Stimulated activated CD4-positive, alpha-beta T cell treated with anti-CD3 and anti-CD28 coated beads, TNF-alpha, amount 100 ng/mL, for 1 hour (primary cell): Measurements from ENCODE around the gene CEACAM16.

Source experiments
- DNase-seq, 3 donors: peaks; one replicate each; pipeline ENCODE4 v3.0.0-alpha.2; 2020; ENCODE audit warnings: low read depth in 3 of 3, low spot score in 1 of 3

Gene CEACAM16

DNA sequence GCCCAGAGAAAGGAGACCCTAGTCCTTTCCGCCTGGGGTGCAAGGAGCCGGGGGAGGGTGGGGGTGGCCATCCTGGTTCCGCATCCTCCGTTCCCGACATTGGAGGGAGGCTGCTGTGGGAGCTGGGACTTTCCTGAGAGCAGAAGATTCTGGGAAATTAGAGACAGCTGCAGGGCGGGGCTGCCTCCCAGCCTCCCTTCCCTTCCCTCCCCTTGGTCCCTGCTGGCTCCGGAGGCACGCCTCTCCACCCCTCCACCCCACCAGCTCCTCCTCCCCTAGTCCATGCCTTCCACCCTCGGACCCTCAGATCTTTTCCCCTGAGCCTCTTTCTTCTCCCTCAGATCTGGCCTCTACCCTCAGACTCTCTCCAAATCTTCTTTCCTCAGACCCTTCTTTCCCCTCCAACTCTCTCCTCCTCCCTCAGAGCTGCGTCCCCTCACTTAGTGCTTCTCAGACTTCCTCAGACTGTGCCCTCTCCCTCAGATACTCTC, 46.4 kb downstream of the CEACAM16 start:
- no peak for DNase-seq

DNA sequence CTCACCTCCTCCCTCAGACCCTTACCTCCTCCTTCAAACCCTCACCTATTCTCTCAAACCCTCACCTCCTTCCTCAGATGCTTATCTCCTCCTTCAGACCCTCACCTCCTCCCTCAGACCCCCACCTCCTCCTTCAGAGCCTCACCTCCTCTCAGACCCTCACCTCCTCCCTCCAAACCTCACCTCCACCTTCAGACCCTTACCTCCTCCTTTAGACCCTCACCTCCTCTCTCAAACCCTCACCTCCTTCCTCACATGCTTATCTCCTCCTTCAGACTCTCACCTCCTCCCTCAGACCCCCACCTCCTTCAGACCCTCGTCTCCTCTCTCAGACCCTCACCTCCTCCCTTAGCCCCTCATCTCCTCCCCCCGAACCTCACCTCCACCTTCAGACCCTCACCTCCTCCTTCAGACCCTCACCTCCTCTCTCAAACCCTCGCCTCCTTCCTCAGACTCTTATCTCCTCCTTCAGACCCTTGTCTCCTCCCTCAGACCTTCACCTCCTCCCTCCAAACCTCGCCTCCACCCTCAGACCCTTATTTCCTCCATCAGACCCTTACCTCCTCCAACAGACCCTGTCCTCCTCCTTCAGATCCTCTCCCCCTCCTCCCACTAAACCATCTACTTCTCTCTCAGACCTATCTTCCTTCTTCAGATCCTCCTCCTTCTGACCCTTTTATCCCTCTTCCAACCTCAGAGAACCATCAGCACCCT, 47.1 kb downstream of the CEACAM16 start:
- no peak for DNase-seq

DNA sequence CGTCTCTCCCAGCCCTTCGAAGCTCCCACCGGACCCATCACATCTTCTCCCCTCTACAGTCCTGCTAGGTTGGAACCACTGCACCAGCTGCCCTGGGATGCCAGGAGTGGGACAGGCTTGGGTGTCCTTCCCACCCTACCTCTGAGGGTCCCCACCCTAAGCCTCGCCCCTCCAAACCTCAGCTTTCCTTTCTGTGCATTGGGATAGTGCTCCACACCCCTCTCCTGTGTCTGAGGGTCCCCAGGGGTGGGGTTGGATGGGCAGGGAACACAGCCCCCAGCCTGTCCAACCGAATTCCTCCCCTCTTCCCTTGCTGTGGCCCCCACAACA, 47.6 kb downstream of the CEACAM16 start:
- no peak for DNase-seq

DNA sequence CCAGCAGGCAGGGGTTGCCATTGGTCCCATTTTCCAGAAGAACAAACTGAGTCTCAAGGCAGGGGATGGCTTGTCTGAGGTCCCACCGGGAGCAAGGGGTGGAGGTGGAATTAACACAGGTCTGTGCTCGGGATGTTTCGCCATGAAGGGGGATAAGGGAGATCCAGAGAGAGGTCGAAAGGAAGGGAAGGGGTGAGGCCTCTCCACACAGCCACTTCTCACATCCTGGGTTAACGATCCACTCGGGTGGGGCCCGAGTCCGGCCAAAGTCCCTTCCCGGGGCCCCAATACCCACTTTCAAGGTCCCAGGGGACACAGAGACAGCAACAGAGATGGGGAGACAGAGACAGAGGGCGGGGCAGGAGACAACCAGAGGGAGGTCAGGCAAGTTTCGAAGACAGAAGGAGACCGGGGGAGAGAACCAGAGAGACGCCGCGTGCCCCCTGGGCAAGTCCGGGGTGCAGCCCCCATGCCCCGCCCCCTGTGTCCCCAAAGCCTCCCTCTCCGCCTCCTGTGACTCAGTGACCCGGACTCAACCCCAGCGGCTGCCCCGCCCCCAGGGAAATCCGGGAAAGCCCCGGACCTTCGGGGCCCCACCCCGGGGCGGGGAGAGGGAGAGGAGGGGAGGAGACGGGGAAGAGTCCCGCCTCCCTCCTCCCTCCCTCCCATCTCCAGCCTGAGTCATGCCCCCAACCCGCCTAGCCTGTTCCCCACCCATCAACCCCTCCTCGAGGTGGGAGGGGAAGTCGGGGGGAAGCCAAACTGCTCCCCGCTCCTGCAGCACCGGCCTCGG, 48.2 kb downstream of the CEACAM16 start:
- peak; percentile 89 to 94 (median 91) for DNase-seq

DNA sequence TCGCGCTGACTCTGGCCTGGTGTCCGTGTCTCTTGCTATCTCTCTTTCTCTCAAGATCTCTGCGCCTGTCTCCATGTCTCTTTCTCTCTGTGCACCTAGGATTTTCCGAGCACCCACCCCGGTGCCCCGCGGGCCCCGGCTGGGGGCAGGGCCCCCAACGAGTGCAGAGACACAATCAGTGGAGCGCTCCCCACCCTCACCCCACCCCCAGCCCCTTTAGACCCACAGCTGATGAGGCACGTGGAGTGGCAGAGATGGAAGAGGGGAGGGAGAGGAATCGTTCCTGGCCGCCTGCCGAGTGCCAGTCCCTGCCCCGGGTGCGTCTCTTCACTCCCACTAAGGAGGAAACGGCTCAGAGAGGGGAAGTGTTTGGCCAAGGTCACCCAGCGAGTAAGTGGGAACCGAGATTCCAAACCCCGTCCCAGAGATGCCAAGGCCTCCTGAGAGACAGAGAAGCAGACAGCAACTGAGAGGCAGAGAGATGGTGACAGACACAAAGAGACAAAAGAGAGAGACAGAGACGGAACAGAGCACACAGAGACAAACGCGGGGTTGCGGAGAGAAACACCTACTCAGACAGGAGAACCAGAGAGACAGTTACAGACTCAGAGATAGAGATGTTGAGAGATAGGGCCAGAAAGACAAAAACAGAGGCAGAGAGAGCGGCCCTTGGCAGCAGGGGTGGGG, 48.9 kb downstream of the CEACAM16 start:
- DNase-seq: no peak

DNA sequence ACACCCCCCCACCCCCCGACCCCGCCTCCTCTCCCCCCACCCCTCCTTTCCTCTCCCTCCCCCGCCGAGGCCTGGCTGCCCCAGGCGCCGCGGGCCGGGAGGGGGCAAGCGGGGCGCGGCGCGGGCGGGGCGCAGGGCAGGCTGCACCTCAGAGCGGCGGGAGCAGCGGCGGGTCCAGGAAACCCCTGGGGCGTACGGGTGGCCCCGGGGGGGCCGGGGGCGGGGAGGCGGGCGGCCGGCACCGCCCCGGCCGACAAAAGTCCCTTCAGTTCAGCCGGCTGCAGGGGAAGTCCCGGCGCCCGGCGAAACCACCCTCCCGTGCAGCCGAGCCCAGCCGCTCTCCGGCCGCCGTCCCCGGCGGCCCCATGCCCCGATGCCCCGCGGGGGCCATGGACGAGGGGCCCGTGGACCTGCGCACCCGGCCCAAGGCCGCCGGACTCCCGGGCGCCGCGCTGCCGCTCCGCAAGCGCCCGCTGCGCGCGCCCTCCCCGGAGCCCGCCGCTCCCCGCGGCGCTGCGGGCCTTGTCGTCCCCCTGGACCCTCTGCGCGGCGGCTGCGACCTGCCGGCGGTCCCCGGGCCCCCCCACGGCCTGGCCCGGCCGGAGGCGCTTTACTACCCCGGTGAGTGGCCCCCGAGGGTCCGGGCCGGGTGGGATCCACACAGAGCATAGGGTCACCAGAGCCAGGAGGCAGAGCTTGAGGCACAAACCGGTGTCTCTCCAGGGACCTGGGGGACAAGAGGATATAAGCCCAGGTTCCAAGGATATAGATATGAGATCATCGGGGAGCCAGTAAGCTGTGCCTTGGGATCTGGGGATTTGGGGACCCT, 49.7 kb downstream of the CEACAM16 start, which contains the start of gene BCL3:
TSS of gene BCL3 (plus strand) at position 283 of the 829 bp plus-strand sequence. CDS start at position 366, 83 bp downstream.
- peak; percentile 42 to 75 (median 67) for DNase-seq

DNA sequence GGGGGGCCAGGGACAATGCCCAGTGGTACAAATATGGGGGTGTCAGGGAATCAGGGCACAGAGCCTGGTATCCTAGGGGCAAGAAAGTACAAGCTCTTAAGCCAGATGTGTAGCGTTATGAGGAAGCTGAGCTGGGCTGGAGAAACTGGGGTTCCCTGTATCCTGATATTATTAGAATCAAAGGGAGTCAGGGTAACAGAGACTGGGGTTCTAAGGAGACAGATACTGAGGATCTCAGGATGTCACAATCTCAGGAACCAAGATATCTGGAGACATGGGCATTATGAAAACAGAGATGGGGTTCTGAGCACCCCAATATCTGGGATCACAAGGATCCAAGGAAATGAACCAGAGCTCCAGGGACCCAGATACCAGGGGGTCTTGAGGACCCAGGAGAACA, 50.3 kb downstream of the CEACAM16 start:
- DNase-seq: no peak

DNA sequence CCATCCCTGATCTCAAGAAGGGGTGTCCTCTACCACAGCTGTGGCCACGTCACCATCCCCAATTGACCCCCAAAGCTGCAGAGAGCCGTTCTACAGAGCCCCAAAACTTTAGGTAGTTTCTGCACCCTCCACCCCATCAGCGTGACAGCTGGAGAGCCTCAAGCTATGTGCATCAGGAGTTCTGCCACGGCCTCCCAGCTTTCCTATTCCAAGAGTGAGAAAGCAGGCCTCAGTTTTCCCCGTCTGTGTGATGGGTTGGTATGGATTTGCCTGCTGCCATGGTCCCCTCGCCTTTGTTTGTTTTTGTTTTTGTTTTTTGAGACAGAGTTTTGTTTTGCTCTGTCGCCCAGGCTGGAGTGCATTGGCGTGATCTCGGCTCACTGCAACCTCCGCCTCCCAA, 51.0 kb downstream of the CEACAM16 start:
- DNase-seq: no peak

DNA sequence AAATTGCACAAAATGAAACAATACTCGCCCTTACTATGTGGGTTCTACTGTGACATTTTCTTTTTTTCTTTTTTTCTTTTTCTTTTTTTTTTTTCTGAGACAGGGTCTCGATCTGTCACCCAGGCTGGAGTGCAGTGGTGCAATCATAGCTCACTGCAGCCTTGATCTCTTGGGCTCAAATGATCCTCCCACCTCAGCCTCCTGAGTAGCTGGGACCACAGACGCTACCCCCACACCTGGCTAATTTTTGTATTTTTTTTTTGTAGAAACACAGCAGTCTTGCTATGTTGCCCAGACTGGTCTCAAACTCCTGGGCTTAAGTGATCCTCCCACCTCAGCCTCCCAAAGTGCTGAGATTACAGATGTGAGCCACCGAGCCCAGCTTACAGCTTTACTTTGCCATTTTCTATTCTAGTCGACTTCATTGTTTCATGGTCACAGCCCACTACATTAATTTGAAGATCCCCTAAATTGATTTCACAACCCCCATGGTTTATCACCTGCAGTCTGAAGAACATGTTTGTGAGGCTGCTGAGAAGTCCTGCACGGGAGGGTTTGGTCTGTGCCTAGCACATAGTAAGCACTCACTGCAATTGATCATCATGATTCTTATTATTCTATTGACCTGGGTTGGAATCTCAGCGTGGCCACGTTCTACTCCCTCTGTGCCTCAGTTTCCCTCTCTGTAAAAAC, 53.3 kb downstream of the CEACAM16 start:
- no peak for DNase-seq

DNA sequence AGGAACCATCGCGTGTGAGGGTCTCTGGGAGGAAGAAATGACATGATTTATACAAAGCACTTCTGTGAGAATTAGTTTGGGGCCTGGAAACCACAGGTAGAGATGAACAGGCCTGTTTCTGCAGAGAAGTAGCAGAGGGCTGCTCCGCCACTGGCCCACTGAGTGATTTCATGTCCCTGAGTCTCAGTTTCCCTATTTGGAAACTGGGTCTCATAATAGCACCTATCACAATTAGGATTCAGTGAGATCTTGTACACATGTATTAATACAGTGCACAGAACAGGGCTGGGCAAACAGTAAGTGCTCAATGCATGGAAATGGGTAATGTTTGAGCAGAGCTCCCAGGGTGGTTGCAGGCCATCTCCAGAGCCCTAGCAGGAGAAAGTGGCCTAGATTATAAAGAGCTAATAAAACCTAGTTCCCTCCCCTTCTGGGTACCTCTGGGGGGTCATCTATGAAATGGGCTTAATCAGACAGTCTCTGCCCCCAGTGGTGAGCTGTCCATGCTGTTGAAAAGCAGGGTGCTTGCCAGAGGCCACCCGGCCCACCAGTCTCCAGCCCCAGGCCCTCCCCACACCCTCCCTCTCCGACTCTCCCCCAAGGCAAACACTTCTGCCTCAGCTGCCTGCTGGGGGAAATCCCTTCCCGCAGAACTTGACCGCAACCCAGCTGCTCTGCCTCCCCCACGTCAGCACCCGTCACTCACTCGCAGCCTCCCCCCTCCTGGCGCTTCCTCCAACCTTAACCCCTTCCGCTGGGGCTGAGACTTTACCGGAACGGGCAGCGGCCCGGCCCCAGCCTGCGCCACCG, 54.1 kb downstream of the CEACAM16 start:
- DNase-seq: peak; percentile 80 to 85 (median 85)

DNA sequence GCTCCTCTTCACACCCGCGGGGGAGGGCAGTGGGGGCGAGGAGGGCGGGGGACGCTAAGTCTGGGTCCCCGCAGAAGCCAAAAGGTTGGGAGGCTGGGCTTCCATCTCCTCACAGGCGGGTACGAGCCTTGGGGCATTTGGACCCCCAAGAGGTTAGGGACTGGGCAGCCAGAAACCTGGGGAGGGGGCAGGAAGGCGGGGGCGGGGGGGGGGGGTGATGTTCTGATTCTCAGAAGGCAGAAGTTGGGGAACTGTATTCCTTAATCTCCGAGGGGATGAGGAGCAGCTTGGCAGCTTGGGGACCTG, 54.6 kb downstream of the CEACAM16 start:
- DNase-seq: no peak

DNA sequence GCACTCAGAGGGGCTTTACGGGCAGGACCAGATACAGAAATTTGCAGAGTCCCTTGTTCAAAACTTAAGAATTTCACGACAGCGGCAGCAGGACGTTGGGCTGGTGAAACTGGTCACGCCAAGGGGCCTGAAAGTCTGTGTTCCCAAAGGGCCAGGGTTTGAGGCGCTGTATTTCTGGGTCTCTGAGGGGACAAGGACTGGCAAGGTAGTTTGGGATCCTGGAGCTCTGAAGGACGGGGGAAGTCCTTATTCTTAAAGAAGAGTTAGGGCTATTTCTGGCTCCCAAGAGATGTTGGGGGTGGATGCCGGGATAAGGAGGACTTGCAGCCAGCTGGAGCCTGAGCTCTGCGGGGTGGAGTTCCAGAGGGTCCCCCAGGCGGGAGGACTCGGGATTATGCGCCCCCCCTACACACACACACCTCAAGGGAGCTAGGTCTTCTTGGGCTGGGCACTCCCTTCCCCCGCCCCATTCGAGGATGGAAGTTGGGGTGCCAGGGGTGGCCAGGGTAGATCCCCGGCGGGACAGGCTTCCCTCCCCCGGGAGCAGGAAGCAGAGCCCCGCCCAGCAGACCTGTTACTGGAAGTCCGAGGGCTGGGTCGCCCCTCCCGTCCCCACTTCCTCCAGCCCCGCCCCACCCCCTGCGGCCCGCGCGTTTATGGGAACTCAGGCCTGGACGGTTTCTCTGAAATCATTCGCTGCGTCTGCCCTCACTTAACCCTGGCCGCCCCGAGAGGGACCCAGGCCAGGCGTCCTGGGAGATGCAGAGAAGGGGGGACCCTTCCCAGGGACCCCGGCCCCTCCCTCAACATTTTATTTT, 55.2 kb downstream of the CEACAM16 start:
- peak; percentile 33 to 55 (median 38) for DNase-seq

DNA sequence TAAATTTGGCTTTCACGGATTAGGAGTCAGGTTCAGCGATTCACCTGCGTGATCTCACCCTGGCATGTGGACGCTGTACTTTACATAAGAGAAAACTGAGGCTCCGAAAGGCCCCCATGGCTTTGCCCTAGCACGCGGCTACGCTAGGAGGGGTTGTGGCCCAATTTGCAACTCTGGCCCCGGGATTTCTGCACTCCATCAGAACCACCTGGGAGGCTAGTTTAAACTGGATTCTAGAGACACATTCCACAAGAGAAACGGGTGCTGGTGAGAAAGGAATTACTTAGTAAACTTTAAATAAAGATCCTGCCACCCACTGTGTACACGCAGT, 55.8 kb downstream of the CEACAM16 start:
- no peak for DNase-seq

DNA sequence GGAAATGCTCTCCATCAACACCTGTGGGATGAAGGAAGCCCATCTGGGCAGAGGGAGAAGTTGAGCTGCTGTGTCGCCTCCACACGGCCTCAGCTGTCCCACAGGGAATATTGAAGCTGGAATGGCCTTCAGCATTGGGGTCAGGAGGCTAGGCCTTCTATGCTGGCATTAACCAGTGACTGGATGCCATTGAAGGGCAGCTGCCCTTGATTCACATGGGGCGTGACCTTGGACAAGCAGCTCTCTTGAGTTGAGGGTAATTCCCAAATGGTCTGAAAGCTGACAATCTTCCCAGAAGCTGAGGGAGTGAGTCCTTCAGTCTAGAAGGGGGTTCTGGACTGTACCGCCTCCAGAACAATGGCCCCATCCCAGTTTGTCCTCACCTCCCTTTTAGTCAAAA, 56.3 kb downstream of the CEACAM16 start:
- DNase-seq: no peak

DNA sequence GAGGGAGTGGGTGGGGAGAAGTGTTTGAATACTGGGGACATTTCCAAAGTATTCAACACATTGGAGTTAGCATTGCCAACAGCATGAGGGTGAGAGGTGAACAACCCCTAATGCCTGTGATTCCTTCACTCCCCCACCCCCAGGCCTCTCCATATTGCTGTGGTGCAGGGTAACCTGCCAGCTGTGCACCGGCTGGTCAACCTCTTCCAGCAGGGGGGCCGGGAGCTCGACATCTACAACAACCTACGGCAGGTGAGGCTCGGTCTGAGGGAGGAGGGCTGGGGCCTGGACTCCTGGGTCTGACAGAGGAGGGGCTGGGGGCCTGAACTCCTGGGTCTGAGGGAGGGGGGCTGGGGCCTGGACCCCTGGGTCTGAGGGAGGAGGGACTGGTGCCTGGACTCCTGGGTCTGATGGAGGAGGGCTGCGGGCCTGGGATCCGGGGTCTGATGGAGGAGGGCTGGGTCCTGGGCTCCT, 57.2 kb downstream of the CEACAM16 start:
- no peak for DNase-seq

DNA sequence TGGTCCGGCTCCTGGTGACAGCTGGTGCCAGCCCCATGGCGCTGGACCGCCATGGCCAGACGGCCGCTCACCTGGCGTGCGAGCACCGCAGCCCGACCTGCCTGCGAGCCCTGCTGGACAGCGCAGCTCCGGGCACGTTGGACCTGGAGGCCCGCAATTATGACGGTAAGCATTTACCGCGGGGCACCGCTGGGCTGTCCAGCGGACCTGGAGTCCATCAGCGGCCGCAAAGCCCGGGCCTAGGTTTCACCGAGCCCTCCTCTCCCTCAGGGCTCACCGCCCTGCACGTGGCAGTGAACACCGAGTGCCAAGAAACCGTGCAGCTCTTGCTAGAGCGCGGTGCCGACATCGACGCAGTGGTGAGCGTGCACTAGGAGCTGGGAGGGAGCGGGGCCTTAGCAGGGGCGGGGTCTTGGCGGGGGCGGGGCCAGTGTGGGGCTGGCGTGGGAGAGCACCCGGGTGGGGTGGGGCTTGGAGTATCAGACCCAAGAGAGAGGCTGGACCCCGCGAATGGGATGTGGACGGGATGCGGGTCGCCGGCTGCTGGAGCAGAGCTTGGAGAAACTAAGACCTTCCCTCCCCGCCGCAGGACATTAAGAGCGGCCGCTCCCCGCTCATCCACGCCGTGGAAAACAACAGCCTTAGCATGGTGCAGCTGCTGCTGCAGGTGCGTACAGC, 58.2 kb downstream of the CEACAM16 start:
- DNase-seq: no peak

DNA sequence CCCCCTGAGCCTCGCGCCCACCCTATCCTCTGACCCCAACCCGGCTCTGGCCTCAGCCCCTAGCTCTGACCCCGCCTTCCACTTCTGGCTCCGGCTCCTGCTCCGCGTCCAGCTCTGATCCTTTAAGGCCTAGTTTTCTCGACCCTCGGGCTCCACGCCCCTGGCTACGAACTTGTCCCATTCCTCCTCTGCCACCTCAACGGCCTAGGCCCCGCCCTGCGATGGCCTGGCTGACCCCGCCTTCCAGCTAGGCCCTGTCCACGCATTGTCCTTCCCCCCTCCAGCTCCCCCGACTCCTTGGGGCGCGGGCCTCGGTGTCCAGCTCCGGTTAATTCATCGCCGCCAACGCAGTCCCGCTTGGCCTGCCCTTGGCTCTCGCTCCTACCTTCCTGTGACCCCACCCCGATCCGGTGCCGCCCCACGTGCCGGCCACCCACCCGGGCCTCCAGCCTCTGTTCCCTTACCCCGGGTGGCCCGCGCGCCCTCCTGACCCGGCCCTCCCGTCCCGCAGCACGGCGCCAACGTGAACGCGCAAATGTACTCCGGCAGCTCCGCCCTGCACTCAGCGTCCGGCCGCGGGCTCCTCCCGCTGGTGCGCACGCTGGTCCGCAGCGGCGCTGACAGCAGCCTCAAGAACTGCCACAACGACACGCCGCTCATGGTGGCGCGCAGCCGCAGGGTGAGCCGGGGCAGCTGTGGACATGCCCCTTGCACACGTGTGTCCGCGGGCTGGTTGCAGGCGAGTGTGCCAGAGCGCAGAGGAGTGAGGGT, 59.0 kb downstream of the CEACAM16 start:
- no peak for DNase-seq

DNA sequence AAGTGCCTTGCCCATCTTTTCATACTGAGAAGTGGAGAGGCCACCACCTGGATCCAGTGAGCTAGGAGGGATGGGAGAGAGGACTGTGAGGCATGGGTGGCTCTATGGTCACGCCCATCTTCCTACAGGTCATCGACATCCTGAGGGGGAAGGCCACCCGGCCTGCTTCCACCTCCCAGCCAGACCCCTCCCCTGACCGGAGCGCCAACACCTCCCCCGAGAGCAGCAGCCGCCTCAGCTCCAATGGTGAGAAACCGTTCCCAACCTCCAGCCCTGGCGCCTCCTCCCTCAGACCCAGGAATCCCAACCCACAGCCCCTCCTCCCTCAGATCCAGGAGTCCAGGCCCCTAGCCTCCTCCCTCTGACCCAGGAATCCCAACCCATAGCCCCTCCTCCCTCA, 59.6 kb downstream of the CEACAM16 start:
- DNase-seq: no peak
